K562 (cell line): ENCODE measurements around the gene CPSF4. TPM values are rescaled to one million over a fixed set of nuclear protein-coding genes. Genes with fewer than 3 reads are reported as not detected.

Source experiments
- DNMT1 ChIP-seq: fragments of 450-650 bp; IDR thresholded peaks from 2 replicates; pipeline ENCODE4 v1.6.1; 2016; ENCODE audit warnings: antibody characterized with exemption, mild to moderate bottlenecking
- FOXO4 ChIP-seq: fragments of 450-650 bp; formaldehyde crosslinking; IDR thresholded peaks from 2 replicates; pipeline ENCODE4 v1.4.0; 2020; ENCODE audit warnings: mild to moderate bottlenecking, moderate library complexity
- GTF2E2 ChIP-seq: fragments of 200-800 bp; sonication (Bioruptor generic); IDR thresholded peaks from 2 replicates; pipeline ENCODE4 v1.6.1; 2016; ENCODE audit warnings: missing genetic modification characterization, missing compliant biosample characterization
- HMBOX1 ChIP-seq: sonication (generic); IDR thresholded peaks from 2 replicates; pipeline ENCODE4 v1.6.1; 2016
- MECOM ChIP-seq: fragments of 250-450 bp; sonication (Bioruptor Pico); IDR thresholded peaks from 2 replicates; pipeline ENCODE4 v1.8.0; 2022; ENCODE audit warnings: inconsistent platforms
- NR2C2 ChIP-seq, 2 experiments: fragments of 200-800 bp in 1 of 2; sonication (Bioruptor generic) in 1 of 2; sonication (generic) in 1 of 2; formaldehyde crosslinking in 1 of 2; IDR thresholded peaks; 2 replicates each; pipeline versions ENCODE4 v1.6.1 to v1.8.0; 2016 to 2022; ENCODE audit warnings: mild to moderate bottlenecking in 1 of 2, missing compliant biosample characterization in 1 of 2, missing genetic modification characterization in 1 of 2, missing genetic modification reagents in 1 of 2
- PML ChIP-seq: IDR thresholded peaks from 2 replicates; pipeline ENCODE4 v1.6.1; 2012; ENCODE audit warnings: low read length, inconsistent platforms
- POLR3A ChIP-seq: IDR thresholded peaks from 2 replicates; pipeline ENCODE4 v1.6.1; 2011; ENCODE audit warnings: borderline replicate concordance, mild to moderate bottlenecking, moderate library complexity; ENCODE audit not compliant: insufficient read length, insufficient read depth; ENCODE audit errors: extremely low read depth
- SAFB2 ChIP-seq: fragments of 200-400 bp; formaldehyde crosslinking; IDR thresholded peaks from 2 replicates; pipeline ENCODE4 v1.6.1; 2018; ENCODE audit warnings: borderline replicate concordance, low read length, low read depth, moderate library complexity; ENCODE audit not compliant: severe bottlenecking
- SMARCA5 ChIP-seq: fragments of 450-650 bp; IDR thresholded peaks from 2 replicates; pipeline ENCODE4 v1.6.1; 2016
- SMARCC2 ChIP-seq: fragments of 450-650 bp; IDR thresholded peaks from 2 replicates; pipeline ENCODE4 v1.6.1; 2017; ENCODE audit warnings: antibody characterized with exemption, moderate library complexity, mild to moderate bottlenecking, low read depth
- TCF7 ChIP-seq: sonication (generic); IDR thresholded peaks from 2 replicates; pipeline ENCODE4 v1.6.1; 2016; ENCODE audit warnings: antibody characterized with exemption, borderline replicate concordance
- TFE3 ChIP-seq: fragments of 450-650 bp; formaldehyde crosslinking; IDR thresholded peaks from 2 replicates; pipeline ENCODE4 v1.4.0; 2020; ENCODE audit warnings: mild to moderate bottlenecking, mixed read lengths
- ZEB2 ChIP-seq: fragments of 450-650 bp; IDR thresholded peaks from 2 replicates; pipeline ENCODE4 v1.6.1; 2016
- ZFP30 ChIP-seq: fragments of 250-450 bp; sonication (Bioruptor Pico); IDR thresholded peaks from 2 replicates; pipeline ENCODE4 v1.8.0; 2022; ENCODE audit warnings: moderate library complexity, mild to moderate bottlenecking, inconsistent platforms, borderline replicate concordance
- ZNF253 ChIP-seq: fragments of 250-450 bp; sonication (Bioruptor Pico); conservative IDR thresholded peaks from 2 replicates; pipeline ENCODE4 v1.6.1; 2021; ENCODE audit warnings: mild to moderate bottlenecking
- polyA plus RNA-seq, 8 experiments: library from polyadenylated mRNA; depleted of rRNA in 4 of 8; stranded (reverse) in 5 of 8; unstranded in 3 of 8; fragments of >200 nt; fragmentation: Nextera tagmentation in 2 of 8; fragmentation: Illumina TruSeq in 1 of 8; extraction: Ambion mirVana in 2 of 8; extraction: Trizol in 1 of 8; gene quantifications; 2 replicates each; pipeline versions ENCODE4 v1.2.1 to v1.2.3, GENCODE V29; 2011 to 2014; ENCODE audit warnings: inconsistent platforms in 1 of 8, missing spikeins in 1 of 8
- total RNA-seq, 7 experiments: library from RNA; depleted of rRNA in 6 of 7; stranded (reverse); fragments of >200 nt in 6 of 7; fragmentation: Illumina TruSeq in 2 of 7; extraction: Trizol in 2 of 7; gene quantifications; 2 replicates each; pipeline versions ENCODE4 v1.2.1 to v1.2.3, GENCODE V29; 2011 to 2021; ENCODE audit warnings: low replicate concordance in 1 of 7
- TF ChIP-seq, protein P1 (sequence below): fragments of 250-450 bp; sonication (Bioruptor Pico); IDR thresholded peaks from 2 replicates; pipeline ENCODE4 v1.4.0; 2020; ENCODE audit warnings: mild to moderate bottlenecking, moderate library complexity, borderline replicate concordance
- TF ChIP-seq, protein P2 (sequence below), 2 experiments: fragments of 450-650 bp in 1 of 2; sonication (generic) in 1 of 2; formaldehyde crosslinking in 1 of 2; IDR thresholded peaks in 1 of 2; conservative IDR thresholded peaks in 1 of 2; 2 replicates each; pipeline versions ENCODE4 v1.6.1 to v1.8.1; 2016 to 2023; ENCODE audit warnings: mild to moderate bottlenecking in 2 of 2, moderate library complexity in 2 of 2, inconsistent platforms in 1 of 2, missing genetic modification reagents in 1 of 2

The CPSF4 gene
- total and polyA plus RNA-seq, 9 of the 15 experiments (the other 6 are each of a cell fraction or from before 2014, with no cell fraction given): 16.9 to 118 (median 71.7) TPM

- TF ChIP-seq FOXO4 (CRISPR knock-in tag): no peak
- no peak for TF ChIP-seq DNMT1
- no peak for TF ChIP-seq ZNF253 (CRISPR knock-in tag)
- TF ChIP-seq SMARCA5: no peak
- no peak for TF ChIP-seq HMBOX1
- TF ChIP-seq ZFP30 (CRISPR knock-in tag): no peak
- no peak for TF ChIP-seq TFE3 (CRISPR knock-in tag)
- 0 out of 2 replicates have a peak, but pooled peaks have one; percentile 61 for TF ChIP-seq ZEB2
- no peak for TF ChIP-seq SMARCC2
- no peak for TF ChIP-seq POLR3A
- TF ChIP-seq SAFB2: no peak
- TF ChIP-seq TCF7: no peak
- TF ChIP-seq, protein P1, sequence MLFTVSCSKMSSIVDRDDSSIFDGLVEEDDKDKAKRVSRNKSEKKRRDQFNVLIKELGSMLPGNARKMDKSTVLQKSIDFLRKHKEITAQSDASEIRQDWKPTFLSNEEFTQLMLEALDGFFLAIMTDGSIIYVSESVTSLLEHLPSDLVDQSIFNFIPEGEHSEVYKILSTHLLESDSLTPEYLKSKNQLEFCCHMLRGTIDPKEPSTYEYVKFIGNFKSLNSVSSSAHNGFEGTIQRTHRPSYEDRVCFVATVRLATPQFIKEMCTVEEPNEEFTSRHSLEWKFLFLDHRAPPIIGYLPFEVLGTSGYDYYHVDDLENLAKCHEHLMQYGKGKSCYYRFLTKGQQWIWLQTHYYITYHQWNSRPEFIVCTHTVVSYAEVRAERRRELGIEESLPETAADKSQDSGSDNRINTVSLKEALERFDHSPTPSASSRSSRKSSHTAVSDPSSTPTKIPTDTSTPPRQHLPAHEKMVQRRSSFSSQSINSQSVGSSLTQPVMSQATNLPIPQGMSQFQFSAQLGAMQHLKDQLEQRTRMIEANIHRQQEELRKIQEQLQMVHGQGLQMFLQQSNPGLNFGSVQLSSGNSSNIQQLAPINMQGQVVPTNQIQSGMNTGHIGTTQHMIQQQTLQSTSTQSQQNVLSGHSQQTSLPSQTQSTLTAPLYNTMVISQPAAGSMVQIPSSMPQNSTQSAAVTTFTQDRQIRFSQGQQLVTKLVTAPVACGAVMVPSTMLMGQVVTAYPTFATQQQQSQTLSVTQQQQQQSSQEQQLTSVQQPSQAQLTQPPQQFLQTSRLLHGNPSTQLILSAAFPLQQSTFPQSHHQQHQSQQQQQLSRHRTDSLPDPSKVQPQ: no peak
- peak; percentile 44; the same call in 1 of the 2 replicates for TF ChIP-seq MECOM (CRISPR knock-in tag)
- TF ChIP-seq, protein P2, sequence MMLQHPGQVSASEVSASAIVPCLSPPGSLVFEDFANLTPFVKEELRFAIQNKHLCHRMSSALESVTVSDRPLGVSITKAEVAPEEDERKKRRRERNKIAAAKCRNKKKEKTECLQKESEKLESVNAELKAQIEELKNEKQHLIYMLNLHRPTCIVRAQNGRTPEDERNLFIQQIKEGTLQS (IDR thresholded peaks at IDR 0.05): peak; percentile 62; the same call in 1 of the 2 replicates
- TF ChIP-seq, protein P2 (CRISPR knock-in tag; conservative IDR thresholded peaks at IDR 0.05): peak; percentile 77
- TF ChIP-seq NR2C2 (CRISPR knock-in tag; IDR thresholded peaks at IDR 0.05): peak; percentile 71; the same call in 1 of the 2 replicates
- TF ChIP-seq NR2C2 (tag; IDR thresholded peaks at IDR 0.05): peak; percentile 89
- peak; percentile 91 for TF ChIP-seq GTF2E2 (tag)
- TF ChIP-seq PML: peak; percentile 84
Observed at GRCh38 chr7:99499721-99500636, 61.2 kb downstream of the CPSF4 start, which contains the start of gene ZNF394 (continued).
